HUDEP-2 (cell line): ENCODE measurements around the gene UBALD2.
A peak's percentile ranks its signal among the peaks of the same experiment; 100 is the strongest.
"Not testable (repeated sequence)": the region's sequence is repeated elsewhere in the genome, so short reads cannot be mapped to it uniquely, and the experiment has no call there.

Experiments
- DNase-seq, 76 experiments: peaks; one replicate each; lab custom pipeline; 2025; ENCODE audit not compliant: unreplicated experiment in 76 of 76; lab: John Stamatoyannopoulos, UW

Gene UBALD2

DNA sequence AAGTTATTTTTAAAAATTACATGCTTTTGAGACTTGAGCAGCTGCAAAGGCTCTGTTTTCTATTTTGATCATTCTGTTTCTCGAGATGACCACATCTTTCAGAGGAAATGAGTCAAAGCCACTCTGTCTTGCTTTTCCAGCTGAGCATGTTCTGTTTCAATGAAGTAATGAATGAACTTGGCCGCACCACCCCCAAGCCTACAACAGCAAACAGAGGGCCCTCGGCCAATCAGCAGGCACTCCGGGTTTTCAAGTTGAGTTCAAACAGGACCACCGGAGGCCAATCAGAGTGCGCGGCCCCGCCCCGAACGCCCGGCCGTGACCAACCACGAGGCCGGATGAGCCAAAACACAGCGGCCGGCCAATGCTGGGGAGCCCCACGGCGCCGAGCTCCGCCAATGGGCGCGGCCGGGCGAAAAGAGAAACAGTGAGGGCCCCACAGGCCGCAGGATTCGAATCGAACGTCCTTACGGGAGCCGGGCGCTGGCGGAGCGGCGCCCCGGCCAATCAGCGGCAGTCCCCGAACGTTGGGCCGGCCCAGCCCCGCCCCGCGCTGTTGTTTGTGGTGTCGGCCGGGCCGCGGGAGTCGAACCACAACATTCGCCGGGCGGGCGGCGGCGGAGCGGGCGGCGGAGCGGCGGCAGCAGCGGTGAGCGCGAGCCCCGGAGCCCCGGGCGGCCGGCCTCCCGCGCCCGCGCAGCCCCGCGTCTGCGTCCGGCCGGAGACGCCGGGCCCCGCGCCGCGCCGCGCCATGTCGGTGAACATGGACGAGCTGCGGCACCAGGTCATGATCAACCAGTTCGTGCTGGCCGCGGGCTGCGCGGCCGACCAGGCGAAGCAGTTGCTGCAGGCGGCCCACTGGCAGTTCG, at the start of gene UBALD2:
TSS of gene UBALD2 (plus strand) at position 594 of the 869 bp plus-strand sequence. CDS start at position 752, 158 bp downstream.
- peak; percentile 28 to 99 (median 97) for DNase-seq

DNA sequence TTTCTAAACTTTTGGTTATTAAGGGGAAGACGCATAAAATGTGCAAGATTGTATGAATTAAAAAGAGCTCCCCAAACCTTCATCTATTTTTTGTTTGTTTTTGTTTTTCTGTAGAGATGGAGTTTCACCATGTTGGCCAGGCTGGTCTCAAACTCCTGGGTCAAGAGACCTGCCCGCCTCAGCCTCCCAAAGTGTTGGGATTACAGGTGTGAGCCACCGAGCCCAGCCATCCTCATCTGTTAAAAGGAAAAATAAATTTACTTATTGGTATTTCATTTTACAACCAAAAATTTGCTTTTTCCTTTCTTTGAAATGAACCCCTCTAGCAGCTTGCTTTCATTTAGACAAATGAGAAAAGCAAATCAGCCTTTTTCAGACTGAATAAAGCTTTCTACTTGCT, 48.1 kb upstream of the UBALD2 start:
- DNase-seq, result no peak

DNA sequence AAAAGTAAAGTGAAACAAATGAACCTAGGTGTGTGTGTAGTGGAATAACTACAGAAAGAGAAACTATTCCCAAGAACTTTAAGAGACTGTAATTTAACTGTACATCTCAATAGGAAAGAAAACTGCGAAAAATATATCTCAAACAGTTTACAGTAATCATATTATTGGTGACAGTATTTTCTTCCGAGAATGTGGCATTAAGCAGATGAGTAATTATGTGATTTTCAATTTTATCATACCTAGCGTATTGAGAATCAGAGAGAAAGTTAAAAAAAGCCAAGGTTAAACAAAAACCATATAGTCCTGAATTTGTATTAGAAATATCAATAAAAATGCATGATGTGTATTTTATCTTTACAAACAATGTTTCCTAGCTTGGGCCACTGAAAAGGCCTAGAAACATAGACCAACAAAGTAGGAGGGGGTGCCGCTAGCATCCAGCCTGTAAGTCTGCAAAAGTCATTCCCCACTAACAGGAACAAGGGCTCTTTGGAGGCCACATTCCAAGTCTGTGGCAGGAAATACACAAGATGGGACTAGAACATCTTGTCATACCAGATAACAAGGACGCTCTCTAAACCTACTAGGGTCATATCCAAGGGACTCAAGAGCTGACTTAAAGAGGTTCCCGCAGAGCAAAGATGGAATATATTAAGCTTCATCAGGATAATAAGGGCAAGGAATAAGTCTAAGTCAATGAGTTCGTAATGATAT, 45.3 kb upstream of the UBALD2 start:
- DNase-seq, result no peak

DNA sequence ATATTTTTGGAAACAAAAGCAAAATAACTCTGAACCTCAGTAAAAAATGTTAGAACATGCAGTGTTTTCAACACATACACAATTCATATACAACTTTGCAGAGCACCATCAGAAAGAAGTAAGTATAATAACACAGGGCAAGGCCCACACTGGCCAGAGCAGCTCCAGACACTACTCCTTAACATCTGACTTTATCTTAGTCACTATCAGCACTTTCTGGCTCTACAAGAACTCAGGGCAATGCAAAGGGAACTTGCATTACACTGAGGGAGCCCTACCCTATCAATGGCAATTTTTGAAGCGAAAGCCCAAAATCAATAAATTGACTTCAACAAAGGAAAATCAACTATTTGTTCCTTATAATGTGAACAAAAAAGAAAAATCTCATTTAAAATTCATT, 41.3 kb upstream of the UBALD2 start:
- no peak for DNase-seq

DNA sequence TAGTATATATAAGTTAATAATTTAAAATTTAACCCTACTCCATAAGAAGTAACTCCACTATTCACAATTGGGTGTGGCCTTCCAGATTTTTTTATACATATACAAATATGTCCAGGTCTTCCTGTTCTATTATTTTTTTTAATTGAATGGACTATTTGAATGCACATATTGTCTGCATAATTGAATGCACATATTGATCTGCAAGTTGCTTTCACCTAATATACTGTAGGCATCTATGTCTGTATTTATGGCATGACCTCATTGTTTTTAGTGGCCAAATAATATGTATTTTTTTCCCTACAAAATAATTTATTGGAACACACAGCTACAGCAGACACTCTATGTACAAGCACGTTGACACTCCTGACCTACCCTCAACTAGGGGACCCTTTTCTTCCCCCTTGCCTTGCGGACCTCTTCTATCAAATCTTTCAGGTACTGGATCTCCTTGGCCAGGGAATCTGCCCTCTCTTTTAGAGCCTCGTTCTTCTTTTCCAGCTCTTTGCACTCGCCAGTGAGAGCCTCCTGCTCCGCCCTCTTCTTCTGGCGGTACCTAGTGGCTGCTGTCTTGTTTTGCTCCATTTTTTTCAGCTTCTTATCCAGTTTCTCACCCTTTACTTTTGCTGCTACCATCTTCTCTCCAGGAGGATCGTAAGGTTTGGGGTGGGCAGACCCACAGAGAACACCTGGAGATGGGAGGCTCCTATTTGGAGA, 39.6 kb upstream of the UBALD2 start:
- not testable (repeated sequence) for DNase-seq

DNA sequence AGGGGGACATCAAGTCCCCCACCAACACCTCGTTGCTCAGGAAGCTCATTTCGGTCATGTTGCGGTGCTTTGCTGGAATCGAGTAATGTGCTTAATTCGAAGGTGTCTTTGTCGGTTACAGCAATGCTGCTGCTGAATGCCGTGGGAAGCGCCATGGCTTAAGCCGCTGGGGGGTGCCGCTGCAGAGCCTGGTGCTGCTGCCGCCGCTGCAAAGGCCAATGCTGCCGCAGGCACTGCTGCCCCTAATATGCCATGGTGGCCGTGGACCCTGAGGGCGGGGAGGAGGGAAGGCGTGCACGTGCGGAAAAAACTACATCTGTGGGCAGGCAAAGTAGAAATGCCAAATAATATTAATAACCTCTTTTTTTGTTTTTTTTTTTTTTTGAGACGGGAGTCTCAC, 38.4 kb upstream of the UBALD2 start:
- DNase-seq, result not testable (repeated sequence)

DNA sequence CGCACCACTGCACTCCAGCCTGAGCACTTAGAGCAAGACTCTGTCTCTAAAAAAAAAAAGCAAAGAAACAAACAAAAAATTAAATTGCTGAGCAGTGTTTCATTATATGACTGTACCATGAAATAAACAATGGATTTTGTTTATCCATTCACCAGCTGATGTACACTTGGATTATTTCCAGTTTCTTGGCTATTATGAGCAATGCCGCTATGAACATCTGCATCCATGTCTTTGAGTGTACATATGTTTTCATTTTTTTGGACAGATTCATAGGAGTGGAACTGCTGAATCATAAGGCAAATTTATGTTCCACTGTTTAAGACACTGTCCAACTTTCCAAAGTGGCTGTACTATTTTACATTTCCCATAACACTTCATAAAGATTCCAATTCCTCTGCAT, 32.8 kb upstream of the UBALD2 start:
- DNase-seq, result no peak

DNA sequence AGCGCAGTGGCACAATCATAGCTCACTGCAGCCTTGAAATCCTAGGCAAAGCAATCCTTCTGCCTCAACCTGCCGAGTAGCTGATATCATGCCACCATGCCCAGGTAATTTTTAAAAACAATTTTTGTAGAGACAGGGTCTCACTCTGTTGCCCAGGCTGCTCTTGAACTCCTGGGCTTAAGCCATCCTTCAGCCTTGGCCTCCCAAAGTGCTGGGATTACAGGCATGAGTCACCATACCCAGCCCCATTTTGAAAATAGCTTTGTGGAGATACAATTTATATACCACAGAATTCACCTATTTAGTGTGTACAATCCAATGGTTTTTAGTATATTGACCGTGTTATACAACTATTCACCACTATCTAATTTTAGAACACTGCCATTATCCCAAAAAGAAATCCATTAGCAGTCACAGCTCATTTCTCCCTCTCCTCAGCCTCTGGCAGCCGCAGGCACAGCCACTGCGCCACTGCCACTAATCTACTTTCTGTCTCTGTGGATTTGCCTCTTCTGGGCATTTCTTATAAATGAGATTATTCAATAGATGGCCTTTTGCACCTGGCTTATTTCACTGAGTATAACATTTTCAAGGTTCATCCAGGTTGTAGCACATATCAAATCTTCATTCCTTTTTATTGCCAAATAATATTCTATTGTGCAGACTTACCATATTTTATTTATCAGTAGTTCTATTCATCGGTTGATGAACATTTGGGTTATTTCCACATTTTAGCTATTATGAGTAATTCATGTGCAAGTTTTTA, 31.4 kb upstream of the UBALD2 start:
- no peak for DNase-seq

DNA sequence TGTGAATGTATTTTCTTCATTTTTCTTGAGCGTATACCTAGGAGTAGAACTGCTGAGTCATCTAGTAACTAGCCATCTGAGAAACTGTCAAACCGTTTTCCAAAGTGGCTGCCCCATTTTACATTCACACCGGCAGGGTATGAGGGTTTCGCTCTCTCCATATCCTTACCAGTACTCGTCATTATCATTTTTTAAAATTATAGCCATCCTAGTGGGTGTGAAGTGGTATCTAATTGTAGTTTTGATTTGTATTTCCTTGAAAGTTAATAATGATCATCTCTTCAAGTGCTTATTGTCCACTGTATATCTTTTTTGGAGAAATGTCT, 30.8 kb upstream of the UBALD2 start:
- DNase-seq, result peak in 1 of 76 experiments; percentile 10

DNA sequence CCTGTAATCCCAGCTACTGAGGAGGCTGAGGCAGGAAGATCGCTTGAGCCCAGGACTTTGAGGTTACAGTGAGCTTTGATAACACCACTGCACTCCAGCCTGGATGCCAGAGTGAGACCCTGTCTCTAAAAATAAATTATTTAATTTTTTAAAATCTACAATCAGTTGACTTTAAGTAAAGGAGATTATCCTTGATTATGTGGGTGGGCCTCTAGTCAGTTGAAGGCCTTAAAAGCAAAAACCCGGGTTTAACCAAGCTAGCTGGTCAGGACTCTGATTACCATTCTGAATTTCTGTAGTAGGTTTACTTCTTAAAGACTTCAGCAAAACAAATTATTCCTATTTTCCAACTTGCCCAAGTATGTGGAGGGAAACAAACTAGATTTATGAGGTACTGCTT, 29.3 kb upstream of the UBALD2 start:
- no peak for DNase-seq

DNA sequence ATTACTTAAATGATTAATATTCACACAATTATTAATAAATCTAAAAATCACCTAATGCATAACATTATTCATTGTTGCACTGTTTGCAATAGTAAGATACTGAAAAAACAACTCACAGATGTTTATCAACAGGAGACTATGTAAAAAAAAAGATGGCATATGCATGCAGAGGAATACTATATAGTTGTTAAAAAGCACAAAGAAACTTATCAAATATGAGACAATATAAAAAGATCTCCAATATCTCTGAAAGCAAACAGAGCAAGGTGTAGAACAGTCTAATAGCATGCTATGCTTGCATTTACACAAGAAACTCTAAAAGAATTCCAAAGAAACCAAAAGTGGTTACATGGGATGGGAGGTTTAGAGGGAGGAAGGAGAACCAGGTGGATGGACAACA, 28.5 kb upstream of the UBALD2 start:
- DNase-seq, result no peak

DNA sequence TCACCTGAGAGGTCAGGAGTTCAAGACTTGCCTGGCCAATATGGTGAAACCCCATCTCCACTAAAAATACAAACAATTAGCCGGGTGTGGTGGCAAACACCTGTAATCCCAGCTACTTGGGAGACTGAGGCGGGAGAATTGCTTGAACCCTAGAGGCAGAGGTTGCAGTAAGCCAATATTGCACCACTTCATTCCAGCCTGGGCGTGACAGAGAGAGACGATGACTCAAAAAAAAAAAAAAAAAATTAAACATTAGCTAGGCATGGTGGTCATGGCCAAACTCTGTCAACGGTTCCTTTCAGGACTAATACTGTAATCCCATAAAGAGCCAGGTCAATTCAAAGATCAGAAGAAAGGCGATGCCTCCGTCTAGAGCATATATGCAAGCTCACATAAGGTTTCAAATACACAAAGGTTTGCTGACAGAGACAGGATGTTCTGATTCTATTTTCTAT, 27.3 kb upstream of the UBALD2 start:
- no peak for DNase-seq

DNA sequence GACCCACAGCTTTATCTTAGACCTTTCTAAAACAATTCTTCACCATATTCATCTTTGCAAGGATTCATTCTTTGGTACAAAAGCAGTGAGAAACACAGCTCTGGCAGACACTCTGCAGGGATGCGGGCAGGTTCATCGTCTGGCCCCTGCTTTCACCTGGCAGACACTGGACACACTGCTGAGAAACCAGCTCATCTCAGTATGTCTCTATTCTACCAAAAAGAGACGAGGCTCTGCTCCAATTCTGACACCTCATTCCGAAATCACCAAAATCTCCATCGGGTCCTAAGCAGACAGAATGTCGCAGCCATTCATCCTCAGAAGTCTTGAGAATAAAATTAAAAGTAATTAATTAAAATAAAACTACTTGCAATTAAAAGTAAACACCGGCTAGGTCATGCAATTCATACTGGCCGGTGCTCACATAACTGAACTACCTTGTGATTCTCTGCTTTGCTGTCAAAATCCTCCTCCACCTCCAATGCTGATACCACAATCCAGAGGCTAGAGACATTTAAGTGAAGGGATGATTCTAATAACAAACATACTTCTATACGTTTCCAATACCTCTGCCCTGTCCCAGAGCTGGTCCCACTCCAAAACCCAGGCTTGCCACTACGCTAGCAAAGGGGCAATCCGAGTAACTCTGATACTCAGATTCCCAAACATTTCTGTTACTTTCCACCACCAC, 26.2 kb upstream of the UBALD2 start:
- no peak for DNase-seq

DNA sequence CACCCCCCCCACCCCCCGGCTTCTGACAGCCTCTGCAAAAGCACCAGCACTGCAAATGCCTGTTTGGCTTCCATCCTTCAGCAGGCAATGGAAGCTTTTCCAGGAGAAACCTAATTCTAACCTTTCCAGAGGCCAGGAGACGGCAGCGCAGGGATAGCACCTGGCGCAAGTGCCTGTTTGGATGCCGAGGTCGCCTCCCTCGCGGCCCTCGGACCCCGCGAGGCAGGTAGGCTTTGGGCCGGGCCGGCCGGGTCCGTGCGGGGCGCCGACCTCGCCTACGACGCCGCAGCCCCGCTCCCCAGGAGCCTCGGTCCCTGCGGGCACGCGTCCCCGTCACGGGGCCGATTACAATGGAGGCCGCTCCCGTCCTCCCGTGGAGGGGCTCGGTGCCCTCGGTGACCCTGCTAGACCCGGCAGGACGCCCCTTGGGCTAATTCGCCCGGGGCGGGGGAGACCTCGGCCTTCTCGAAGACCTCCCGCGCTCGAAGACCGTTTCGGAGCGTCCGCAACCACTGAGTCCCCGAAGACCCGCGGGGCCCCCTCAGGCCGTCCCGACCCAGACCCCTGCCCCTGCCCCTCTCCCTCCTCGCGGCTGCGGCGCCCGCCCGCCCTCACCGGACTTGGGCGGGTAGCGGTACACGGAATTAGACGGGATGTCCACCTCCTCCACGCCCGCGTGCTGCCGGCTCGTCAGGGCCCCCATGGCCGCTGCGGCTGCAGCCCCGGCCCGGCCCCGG, 25.4 kb upstream of the UBALD2 start:
- DNase-seq, result no peak

DNA sequence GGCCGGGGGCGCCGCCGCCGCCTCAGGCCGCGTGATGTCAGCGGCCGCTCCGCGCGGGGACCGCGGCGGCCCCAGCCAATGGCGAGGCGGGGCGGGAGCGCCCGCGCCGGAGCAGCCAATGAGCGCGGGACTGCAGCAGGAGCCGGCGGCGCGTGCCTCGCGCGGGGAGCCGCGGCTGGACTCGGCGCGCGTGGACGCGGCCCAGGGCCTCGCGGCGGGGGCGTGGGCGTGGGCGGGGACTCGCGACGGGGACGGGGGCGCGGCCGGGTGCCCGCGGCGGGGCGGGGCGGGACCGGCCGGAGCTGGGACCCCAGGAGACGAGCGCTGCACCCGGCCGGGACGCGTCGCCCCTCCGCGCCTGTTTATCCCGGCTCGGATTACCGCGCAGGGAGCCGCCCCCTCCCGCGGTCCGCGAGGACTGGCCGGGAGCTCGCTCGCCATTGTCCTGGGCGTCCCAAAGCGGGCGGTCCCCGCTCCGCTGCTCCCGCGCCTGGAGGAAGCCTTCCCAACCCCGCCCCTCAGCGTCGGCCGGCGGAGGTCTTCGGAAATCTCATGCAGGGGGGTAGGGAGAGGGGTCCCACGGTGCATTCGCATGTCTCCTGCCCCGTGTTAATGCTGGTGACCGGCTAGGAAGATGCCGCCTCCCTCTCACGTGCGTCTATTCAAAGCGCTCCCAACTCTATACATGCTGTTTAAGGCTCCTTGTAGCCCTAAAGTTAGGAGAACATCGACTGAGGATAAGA, 24.5 kb upstream of the UBALD2 start, which contains the start of gene RNF157:
TSS of gene RNF157 (minus strand) at position 33 of the 743 bp plus-strand sequence. CDS start 253 bp downstream, outside the sequence.
- DNase-seq, result peak in 16 of 76 experiments; percentile 5 to 42 (median 12)

DNA sequence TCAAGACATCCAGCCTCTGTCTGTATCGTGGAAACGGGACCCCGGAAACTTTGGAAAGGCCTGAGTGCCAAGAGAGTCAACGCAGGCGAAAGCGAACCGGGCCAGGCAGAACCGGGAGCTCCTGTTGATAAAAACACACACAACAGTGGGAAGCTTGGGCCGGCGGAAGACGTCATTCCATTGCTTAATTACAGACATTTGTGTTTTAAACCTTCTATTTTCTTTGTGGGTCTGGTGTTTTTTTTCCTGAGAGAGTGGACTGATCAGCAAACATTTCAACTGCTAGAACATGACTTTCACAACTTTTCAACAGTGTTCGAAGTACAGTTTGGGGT, 24.0 kb upstream of the UBALD2 start:
- no peak for DNase-seq

DNA sequence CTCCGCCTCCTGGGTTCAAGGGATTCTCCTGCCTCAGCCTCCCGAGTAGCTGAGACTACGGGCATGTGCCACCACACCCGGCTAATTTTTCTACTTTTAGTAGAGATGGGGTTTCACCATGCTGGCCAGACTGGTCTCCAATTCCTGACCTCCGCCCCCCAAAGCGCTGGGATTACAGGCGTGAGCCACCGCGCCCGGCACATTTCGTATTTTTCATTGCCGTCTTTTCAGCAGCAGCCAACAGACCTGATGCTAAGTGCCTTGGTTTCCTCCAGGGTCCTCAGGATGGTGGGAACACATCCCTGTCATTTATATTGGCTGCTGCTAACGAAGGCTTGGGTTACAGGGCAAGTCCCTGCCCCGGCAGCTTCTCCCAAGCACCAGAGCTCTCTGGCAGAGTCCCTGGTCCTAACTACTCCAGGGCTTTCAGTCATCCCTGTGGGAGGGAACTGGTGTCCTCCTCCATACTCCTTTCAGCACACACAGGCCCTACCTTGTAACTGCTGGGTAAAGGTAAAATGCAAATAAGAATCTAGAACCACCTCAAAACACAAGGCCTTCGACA, 23.4 kb upstream of the UBALD2 start:
- no peak for DNase-seq
